Measurements from ENCODE around the gene RAP2A.

RAP2A gene

GRCh38 chr13:97423300-97424045, 10.5 kb upstream of the RAP2A start:
- no peak for DNase-seq

- DNase-seq: no peak
Observed at GRCh38 chr13:97425590-97425989, 8.4 kb upstream of the RAP2A start.

GRCh38 chr13:97426695-97427094, 7.3 kb upstream of the RAP2A start:
- DNase-seq: no peak

DNA sequence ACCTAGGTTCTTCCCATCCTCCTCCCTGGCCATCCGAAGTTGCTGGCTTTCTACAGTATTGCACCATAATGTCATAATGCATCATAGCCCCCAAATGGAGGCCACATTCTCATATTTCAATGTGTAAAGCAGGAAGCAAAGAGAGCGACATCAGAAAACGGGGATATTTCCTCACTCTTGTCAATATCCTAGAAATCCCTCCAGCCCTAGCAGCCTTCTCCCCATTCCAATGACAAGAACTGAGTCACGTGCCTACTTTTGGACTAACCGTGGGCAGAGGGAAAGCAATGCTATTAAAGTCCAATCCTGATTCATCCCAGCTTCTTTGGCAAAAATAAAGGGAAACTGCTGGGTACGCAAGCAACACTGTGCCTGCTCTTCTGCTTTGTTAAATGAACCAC, 4.3 kb upstream of the RAP2A start:
- no peak for DNase-seq

GRCh38 chr13:97430296-97430695, 3.7 kb upstream of the RAP2A start:
- DNase-seq: no peak

GRCh38 chr13:97431171-97431764, 2.7 kb upstream of the RAP2A start:
- DNase-seq: no peak

GRCh38 chr13:97432232-97432916, 1.6 kb upstream of the RAP2A start:
- DNase-seq: no peak

GRCh38 chr13:97432917-97433726, 847 bp upstream of the RAP2A start:
- peak; percentile 97 for DNase-seq

GRCh38 chr13:97434397-97435201, 630 bp downstream of the RAP2A start:
- peak; percentile 34 for DNase-seq

GRCh38 chr13:97435323-97435722, 1.4 kb downstream of the RAP2A start:
- no peak for DNase-seq

DNA sequence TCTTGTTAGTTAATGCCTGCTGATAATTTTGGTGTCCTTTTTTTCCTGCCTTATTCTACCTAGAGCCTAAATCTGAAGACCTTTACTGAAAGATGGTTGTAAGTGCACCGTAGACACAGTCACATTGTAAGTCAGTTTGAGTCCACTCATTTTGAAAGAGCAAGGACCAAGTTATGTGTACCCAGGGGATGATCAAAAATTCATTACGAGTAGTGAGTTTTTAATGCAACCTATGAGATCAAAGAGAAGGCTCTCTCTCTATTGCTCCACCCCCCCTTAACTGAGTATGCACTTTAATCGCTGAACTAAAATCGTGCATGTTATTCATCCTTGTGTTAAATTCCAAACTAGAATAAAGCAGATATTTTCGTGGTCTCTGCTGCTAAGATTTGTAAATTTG, 1.8 kb downstream of the RAP2A start:
- no peak for DNase-seq

GRCh38 chr13:97436845-97437244, 2.9 kb downstream of the RAP2A start:
- no peak for DNase-seq

DNA sequence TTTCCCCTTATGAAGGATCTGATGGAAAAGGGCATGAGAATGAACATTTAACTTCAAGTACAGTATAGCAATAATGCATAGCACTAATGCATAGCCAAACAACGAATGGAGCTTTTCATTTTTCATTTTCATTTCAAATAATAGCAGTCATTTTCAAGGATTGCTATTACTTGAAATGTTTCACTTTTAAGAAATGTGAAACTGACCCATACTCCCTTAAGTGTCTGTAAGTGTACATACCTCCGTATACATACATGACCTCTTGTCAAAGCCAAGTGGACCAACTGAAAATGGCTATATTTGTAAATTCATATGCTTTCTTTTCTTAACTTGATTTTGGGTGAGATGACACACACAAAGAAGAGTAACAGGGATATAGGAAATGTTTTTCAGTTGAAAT, 3.8 kb downstream of the RAP2A start:
- no peak for DNase-seq

DNA sequence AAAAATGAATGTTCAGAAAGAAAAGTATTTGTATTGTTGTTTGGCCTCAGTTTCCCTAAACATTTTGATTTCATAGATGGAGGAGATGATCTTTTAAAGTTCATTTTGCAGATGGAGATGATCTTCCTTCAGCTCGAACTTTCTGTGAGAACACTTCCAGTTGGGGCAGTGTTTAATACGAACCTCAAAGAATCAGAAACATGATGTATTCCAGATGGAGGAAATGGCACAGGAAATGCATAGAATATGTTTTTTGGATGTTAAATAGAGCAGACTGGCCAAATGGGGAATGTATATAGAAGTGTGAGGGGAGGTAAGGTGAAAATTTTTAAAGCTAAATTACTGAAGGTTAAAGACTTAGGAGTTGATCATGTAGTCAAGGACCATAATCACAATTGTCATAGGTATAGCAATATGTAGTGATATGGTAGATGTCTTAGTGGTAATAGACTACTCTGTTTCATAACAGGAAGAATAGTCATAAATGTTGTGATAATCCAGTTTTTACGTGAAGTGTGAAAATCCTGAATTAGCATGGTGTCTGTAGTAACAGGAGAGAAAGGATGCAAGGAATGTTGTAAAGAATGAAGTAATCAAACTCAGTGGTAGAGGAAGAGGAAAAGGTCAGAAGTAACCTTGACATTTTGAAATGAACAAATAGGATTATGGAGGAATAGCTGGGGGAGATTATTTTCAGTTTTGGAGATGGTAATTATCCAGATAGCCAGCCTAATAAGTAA, 5.1 kb downstream of the RAP2A start:
- DNase-seq: no peak

GRCh38 chr13:97440598-97441170, 6.7 kb downstream of the RAP2A start:
- no peak for DNase-seq

DNA sequence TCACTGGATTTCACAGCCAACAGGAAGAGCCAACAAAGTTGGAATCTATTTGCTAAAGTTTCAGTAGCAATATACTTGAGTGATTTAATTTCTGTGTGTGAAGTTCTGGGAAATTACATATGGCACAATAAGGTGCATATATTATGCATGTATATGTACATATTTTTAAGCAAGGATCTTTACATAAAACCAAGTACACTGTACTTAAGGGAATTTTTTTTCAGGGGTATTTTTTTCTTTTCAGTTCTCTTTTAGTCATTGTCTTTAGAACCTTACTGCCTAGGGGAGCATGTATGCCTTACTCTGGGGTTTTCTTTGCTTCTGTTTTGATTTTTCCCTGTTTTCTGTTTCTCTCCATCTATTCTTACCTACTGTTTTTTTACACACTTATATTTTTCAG, 7.4 kb downstream of the RAP2A start:
- DNase-seq: no peak

DNA sequence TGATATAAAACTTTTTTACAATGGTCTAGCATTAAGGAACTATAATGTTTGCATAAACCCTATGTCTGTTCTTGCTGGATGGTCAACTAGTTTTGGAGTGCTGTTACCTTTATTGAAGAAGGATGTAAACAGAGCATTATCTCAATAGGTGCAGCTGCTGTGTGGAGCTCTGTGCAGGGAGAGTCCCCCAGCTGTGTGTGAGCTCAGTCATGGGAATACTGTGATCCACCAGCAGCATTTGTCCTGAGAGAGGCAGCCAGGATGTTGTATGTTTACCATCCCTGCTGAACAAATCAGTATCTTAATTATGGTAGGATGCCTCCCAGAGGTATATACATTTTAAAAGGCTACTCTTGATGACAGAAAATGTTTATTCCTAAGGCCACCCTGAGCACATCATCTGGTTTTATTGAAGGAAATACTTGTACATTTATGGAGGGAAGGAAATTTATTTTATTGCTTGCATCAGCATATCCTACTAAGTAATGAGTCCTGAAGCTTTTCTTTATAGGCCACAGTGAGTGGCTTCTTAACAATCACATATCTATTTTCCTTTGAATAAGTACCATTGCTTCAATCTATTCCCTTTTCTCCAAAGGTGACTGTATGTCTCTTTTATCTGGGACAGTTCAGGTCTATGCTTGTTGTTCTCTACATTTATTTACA, 11.7 kb downstream of the RAP2A start:
- DNase-seq: no peak

DNA sequence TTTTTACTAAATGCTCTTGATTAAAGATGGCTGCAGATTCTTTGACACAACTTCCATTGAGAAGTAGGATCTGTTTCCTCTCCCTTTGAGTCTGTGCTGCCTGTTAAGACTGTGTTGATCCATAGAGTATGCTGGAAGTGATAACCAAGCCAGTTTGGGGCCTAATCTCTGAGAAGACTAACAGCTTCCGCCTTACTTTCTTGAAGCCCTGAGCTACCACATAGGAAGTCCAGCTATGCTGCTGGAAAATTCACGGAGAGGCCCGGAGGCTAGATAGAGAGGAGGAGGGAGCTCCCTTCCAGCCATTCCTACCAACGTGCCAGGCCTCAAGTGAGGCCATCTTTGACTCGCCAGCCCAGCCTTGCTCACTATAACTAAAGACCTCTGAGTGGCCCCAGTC, 12.5 kb downstream of the RAP2A start:
- DNase-seq: no peak

GRCh38 chr13:97448503-97449251, 14.7 kb downstream of the RAP2A start:
- no peak for DNase-seq

GRCh38 chr13:97454699-97455098, 20.7 kb downstream of the RAP2A start:
- DNase-seq: no peak

Data from activated gamma-delta T cell treated with Interleukin-2 at 50 U/mL for 16 hours (primary cell).